Stimulated activated CD8-positive, alpha-beta memory T cell treated with anti-CD3 and anti-CD28 coated beads, Interleukin-7, amount 100 ng/mL, for 4 hours (primary cell): ENCODE data around the gene ST7.
"Not testable (repeated sequence)": the region's sequence is repeated elsewhere in the genome, so short reads cannot be mapped to it uniquely, and the experiment has no call there.

Source experiments
- DNase-seq, 2 donors: peaks; one replicate each; pipeline ENCODE4 v3.0.0-alpha.2; 2020; ENCODE audit warnings: low read depth in 2 of 2

The ST7 gene

DNA sequence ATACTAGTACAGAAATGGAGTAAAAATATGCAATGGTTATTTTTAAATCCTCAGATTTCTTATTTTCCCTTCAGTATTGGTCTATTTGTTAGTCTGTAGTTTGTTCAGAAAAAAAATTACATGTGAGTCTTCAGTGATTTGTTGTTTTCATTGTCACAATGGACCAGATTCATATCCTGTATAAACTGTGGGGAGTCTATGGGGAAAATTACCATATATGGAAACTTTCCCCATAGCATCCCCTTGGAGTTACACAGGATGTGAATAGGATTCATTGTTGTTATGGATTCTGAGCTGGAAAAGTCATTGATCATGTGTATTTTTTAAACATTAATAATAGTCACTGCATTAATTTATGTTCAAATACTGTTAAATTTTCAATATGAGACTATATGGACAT is 72.6 kb downstream of the ST7 start:
- DNase-seq: no peak

DNA sequence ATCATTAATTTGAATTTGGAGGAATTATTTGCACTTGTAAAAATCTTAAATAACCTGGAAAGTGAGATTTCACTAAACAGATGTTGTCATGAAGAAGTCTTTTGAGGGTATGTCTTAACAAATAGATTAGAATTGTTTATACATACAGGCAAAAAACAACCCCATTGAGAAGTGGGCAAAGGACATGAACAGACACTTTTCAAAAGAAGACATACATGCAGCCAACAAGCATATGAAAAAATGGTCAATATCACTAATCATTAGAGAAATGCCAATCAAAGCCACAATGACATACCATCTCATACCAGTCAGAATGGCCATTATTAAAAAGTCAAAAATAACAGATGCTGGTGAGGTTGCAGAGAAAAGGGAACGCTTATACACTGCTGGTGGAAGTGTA is 77.0 kb downstream of the ST7 start:
- not testable (repeated sequence) for DNase-seq

- not testable (repeated sequence) for DNase-seq
Measured at GRCh38 chr7:117030793-117031192, 77.5 kb downstream of the ST7 start.

GRCh38 chr7:117032810-117033209 is 79.5 kb downstream of the ST7 start:
- no peak for DNase-seq

- DNase-seq: no peak
Measured at GRCh38 chr7:117034851-117035464, 81.7 kb downstream of the ST7 start.

DNA sequence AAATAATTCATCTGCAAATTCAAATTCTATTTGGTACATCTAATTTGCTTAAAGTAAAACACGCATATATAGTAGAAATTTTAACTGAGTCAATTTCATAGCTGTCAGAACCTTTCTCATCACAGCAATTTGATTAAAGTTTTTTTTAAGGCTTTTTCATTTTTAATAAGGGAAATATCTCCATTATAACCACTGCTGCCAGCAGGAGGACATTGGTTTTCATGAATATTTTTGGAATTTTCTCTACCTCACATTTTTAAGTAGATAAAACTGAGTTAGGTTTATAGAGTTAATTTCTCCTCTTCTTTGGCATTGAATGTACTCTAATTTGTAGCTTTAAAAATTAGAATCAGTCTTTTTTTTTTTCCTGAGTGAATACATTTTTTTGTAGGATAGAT is 82.2 kb downstream of the ST7 start:
- no peak for DNase-seq

DNA sequence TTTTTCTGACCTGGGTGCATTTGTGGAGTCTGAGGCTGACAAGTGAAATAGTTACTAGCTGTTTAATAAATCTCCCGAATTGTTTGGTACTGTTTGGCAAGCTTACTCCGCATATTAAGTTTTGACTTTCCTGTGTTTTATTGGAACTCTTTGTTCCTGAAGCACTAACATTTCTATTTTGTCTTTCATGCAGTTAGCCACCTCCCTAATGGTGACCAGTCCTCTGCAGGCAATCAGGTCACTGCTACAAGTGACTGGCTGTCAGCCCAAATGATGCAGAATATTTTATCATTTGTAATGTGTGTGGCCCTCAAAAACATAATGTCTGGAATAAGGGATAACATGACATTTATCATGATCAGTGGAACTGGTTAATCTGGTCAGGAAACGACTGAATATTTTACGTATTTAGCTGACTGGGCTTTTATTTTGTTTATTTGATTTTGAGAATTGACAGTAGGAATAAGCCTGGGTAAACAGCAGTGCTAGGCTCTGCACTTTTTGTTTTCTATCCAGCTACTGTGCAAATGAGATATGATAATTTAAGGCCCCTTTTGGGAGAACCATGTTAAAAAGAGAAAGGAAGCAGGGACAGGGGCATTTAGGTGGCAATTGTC is 82.9 kb downstream of the ST7 start:
- DNase-seq: no peak

GRCh38 chr7:117036836-117037235 is 83.5 kb downstream of the ST7 start:
- no peak for DNase-seq

- DNase-seq: no peak
Measured at GRCh38 chr7:117038408-117038807, 85.1 kb downstream of the ST7 start.

DNA sequence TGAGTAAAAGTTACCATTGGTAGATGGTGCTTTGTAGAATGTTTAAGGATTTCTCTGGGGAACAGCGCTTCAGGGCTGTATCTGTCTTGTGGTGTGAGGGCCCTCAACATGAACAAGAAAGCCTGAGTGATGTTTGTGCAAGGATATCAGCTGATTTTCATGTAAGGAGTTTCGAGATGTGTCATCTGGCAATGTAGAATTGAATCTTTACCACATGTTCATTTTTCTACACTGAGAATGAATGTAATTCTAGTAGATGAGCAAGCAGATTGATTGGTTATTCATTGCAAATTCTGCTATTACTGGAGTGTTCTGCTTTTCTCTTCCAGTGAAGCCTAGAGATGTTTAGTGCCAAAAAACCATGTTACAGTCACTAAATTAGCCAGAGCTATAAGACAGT is 87.7 kb downstream of the ST7 start:
- no peak for DNase-seq

DNA sequence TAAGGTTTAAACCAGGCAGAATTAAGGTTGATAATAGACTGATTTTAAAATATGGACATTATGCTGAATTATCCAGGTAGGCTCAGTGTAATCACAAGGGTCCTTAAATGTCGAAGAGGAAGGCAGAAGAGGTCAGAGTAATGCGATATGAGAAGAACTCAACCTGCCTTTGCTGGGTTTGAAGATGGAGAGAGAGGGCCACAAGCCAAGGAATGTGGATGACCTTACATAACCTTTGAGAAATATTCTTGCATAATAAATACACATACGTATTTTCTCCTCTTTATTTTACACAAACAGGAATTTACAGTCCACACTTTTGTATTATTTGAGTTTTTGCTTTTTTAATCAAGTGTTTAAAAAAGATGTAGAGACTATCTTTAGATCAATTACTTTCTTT is 88.5 kb downstream of the ST7 start:
- DNase-seq: no peak

DNA sequence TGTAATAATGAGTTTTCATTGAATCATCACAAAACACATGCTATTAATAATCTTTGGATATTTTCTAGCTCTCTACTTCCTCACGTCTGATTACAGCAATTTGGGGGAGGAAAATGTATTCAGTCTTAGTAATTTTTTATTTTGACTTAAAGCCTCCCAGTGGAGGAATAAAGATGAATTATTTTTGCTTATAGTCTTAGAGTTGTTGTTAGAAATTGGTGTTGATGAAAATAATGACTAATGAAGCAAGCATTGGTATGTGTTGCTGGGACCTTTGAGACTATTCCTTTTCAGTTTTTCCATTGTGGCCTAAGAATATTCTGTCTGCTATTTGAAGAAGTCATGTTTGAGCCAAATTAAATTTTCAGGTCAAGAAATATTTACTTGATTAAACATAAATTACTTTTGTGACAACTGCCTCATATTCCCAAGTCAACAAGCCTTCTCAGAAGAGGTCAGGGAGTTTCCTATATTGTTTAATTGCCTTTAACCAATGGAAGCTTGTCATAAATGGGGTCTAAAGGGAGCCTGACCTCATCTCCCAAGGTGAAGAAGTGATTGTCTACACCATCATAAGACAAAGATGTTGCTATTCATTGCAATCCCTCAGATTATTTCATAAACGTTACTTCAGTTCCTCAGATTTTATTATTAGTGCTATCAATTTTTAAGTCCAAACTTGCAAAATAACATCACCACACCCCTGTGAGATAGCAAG is 90.0 kb downstream of the ST7 start:
- no peak for DNase-seq

- no peak for DNase-seq
Measured at GRCh38 chr7:117044664-117045063, 91.4 kb downstream of the ST7 start.

DNA sequence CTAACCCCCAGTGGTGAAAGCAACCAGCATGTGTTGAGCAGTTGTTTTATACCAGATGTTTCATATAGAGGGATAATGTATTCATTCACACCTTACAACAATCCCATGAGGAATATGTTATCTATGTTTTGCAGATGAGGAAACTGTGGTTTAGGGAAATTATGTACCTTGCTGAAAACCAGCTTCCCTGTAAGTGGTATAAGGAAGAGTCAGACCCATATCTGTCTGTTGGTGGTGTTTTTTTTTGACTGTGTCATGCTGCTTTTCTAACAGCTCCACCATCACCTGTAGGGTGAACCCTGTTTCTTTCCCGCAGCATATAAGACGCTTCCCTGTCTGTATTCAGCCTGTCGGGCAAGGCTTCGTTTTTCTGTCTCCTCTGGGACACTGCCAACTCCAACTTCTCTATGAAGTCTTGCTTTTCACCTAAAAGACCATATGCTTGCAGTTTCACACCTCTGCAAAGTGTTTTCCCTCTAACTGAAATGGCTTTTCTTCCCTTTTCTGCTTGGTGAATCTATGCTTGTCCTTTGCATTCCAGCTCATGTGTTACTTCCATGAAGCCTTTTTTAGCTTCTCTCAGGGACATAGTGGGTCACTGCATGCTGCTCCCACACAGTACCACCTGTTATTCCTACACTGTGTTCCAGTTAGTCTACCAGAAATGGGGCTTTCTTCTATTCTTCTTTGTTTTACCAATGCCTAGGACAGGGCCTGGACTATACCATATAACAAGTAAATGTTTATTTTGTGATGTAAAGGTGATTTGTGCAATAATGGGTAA is 92.8 kb downstream of the ST7 start:
- DNase-seq: no peak

DNA sequence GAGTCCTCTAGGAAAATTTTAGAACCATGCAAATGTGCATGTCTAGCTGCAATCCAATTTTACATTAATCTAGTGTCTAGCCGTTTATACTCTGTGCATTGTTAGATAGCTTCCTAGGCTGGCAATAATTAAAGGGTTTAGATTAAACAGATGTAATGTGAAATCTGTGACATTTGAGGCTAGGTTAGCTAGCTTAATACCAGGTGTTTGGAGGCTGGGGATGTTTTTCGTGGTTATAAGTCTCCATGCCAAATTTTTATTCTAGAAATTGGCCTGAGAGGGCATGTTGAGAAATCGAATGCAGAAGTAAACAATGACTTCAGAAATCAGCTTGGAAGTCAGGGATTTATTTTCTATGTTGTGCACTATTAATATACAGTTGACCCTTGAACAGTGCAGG is 94.2 kb downstream of the ST7 start:
- no peak for DNase-seq

GRCh38 chr7:117048114-117048866 is 95.0 kb downstream of the ST7 start:
- no peak for DNase-seq

DNA sequence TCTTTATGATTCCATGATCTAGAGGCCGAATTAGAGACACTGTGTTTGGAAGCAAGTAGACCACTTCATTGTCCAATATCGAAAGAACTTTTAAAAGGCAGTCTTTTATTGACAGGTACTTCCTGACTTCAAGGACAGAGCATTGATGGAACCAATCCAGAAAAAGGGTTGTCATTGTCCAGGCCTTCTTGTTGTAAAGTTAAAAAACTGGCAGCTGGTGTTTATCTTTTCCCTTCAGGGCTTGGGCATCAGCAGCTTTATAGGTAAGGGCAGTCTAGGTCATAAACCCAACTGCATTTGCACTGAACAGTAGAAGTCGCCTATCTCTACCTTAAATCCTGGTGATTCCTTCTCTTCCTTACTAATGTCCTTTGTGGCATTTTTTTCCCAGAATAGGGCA is 95.6 kb downstream of the ST7 start:
- no peak for DNase-seq

DNA sequence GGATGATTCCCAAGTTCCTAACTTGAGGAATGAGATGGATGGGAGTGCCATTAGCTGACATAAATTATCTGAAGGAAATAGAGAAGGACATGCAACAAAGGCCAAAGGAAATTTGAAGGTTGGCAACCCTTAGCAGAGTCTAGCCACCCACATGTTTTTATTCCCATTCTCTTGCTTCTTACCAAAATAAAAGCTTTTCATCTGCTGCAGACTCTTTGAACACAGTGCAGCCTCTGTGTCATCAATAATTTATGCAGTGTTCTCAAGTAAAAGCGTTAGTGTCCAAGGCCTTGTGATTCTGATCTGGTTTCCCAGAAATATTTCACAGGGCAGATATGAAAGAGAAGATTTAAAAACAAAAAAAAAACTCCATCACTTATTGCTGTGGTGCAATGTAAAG is 98.5 kb downstream of the ST7 start:
- DNase-seq: no peak

DNA sequence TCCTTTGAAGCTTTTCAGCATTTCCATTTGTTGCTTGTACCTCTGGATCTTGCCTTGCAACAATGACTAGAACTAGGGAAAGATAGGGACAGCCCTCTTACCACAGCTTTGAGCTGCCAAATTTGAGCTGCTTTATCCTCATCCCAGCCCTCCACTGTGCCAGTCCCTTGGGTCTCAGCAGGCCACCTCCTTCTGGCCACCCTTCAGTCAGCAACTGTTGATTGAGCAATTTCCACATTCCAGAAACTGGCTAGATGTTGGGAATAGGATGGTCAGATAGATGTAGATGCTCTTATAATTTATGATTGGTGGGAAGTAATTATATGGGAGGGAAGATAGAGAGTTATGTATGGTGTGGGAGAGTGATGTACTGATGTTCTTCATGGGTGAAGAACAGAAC is 100.1 kb downstream of the ST7 start:
- DNase-seq: no peak

DNA sequence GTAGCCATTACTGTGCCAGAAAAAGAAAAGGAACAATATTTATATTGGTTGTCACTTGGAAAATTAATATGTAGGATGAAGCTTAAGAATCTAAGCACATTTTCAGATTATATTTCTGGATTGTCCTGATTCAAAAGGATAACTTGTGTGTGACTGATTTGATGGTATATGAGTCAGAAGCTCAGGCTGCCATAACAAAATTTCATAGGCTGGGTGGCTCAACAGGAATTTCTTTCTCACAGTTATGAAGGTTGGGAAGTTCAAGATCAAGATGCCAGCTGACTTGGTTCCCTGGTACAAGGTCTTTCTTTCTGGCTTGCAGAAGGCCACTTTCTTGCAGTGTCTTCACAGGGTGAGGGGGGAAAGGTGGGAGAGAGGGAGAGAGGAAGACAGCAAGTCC is 108.5 kb downstream of the ST7 start:
- DNase-seq: no peak

DNA sequence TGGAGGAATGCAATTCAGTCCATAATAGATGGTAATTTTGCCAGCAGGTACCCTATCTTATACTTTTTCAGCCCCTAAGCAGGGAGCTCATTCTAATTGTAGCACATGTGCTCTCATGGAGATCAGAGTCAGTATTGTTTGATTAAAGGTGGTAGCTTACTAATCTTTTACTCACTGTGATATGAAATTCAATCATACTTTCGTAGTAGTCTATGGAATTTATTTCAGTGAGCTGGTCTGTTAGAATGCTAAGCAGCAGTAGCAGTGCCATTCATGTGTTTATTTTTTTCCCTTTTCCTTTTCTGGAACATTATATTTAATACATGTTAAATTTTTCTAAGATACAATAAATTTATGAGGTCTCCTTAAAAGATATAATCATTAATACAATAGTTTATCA is 109.0 kb downstream of the ST7 start:
- no peak for DNase-seq

DNA sequence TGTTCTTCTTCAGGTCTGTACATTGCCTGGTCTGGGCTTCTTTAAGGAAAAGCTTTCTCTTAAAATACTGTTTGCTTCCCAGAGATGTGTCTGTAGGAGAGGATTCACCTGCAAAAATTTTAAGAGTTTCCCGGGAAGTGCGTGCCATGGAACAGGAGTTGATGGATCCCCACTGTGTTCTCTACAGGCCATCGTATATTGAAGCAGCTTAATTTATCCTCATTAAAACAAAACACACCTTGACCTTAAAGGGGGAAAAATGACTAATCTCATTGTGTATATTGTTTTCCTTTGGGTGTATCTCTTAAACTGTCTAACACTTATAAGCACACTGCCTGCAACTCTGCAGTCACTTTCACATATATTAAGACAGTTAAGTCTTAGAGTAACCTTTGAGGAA is 111.4 kb downstream of the ST7 start:
- no peak for DNase-seq
